ENCODE measurements around the gene NECAB3. TPM values are rescaled to one million over a fixed set of nuclear protein-coding genes. Genes with fewer than 3 reads are reported as not detected.
"Not testable (repeated sequence)": the region's sequence is repeated elsewhere in the genome, so short reads cannot be mapped to it uniquely, and the experiment has no call there.

NECAB3 gene
- polyA plus RNA-seq, 1 donor: 32.1 TPM

- no peak for DNase-seq
These were observed 25.0 kb downstream of the NECAB3 start for GRCh38 chr20:33649201-33649681.

GRCh38 chr20:33648396-33649004 is 25.7 kb downstream of the NECAB3 start:
- no peak for DNase-seq

GRCh38 chr20:33647603-33648395 is 26.4 kb downstream of the NECAB3 start:
- DNase-seq: no peak

GRCh38 chr20:33646959-33647602 is 27.1 kb downstream of the NECAB3 start:
- DNase-seq: not testable (repeated sequence)

GRCh38 chr20:33646191-33646590 is 28.0 kb downstream of the NECAB3 start:
- DNase-seq: no peak

GRCh38 chr20:33645396-33645795 is 28.8 kb downstream of the NECAB3 start:
- DNase-seq: no peak

- DNase-seq: no peak
These were observed 29.2 kb downstream of the NECAB3 start for GRCh38 chr20:33645072-33645358.

GRCh38 chr20:33644313-33645071 is 29.7 kb downstream of the NECAB3 start:
- no peak for DNase-seq

- DNase-seq: no peak
These were observed 33.9 kb downstream of the NECAB3 start for GRCh38 chr20:33640287-33640686.

GRCh38 chr20:33636776-33637175 is 37.5 kb downstream of the NECAB3 start:
- DNase-seq: no peak

GRCh38 chr20:33635341-33635740 is 38.9 kb downstream of the NECAB3 start:
- DNase-seq: no peak

- DNase-seq: not testable (repeated sequence)
These were observed 42.3 kb downstream of the NECAB3 start for GRCh38 chr20:33631910-33632309.

- no peak for DNase-seq
These were observed 43.7 kb downstream of the NECAB3 start for GRCh38 chr20:33630507-33630906.

GRCh38 chr20:33629979-33630378 is 44.2 kb downstream of the NECAB3 start:
- DNase-seq: no peak

GRCh38 chr20:33629533-33629932 is 44.7 kb downstream of the NECAB3 start:
- DNase-seq: no peak

- DNase-seq: no peak
These were observed 46.5 kb downstream of the NECAB3 start for GRCh38 chr20:33627577-33628216.

GRCh38 chr20:33626190-33626589 is 48.0 kb downstream of the NECAB3 start:
- DNase-seq: no peak

GRCh38 chr20:33624399-33624798 is 49.8 kb downstream of the NECAB3 start:
- no peak for DNase-seq

GRCh38 chr20:33622705-33623365 is 51.4 kb downstream of the NECAB3 start:
- DNase-seq: no peak

- DNase-seq: no peak
These were observed 52.4 kb downstream of the NECAB3 start for GRCh38 chr20:33621717-33622400.

- no peak for DNase-seq
These were observed 62.2 kb downstream of the NECAB3 start for GRCh38 chr20:33612001-33612400.
